HG02759 (cell line): ENCODE results near the gene RSPH1.

Experiments used
- ATAC-seq: cut with Tn5 transposase; IDR thresholded peaks from one replicate; pipeline ENCODE4 v1.9.1; 2021; ENCODE audit warnings: mild to moderate bottlenecking, moderate library complexity; ENCODE audit not compliant: unreplicated experiment

Gene RSPH1

GRCh38 chr21:42433946-42434551 is 62.0 kb downstream of the RSPH1 start:
- no peak for ATAC-seq

GRCh38 chr21:42432695-42433094 is 63.3 kb downstream of the RSPH1 start:
- no peak for ATAC-seq

- no peak for ATAC-seq
These were observed 64.8 kb downstream of the RSPH1 start for GRCh38 chr21:42431196-42431595.

- no peak for ATAC-seq
These were observed 65.5 kb downstream of the RSPH1 start for GRCh38 chr21:42430521-42430920.

GRCh38 chr21:42429856-42430255 is 66.2 kb downstream of the RSPH1 start:
- ATAC-seq: no peak

GRCh38 chr21:42429021-42429420 is 67.0 kb downstream of the RSPH1 start:
- no peak for ATAC-seq

GRCh38 chr21:42427809-42428419 is 68.1 kb downstream of the RSPH1 start:
- ATAC-seq: no peak

- ATAC-seq: no peak
These were observed 69.0 kb downstream of the RSPH1 start for GRCh38 chr21:42426876-42427480.

GRCh38 chr21:42426424-42426823 is 69.6 kb downstream of the RSPH1 start:
- ATAC-seq: no peak

- peak; percentile 31 for ATAC-seq
These were observed 70.4 kb downstream of the RSPH1 start for GRCh38 chr21:42425591-42425990.

- ATAC-seq: peak; percentile 64
These were observed 71.0 kb downstream of the RSPH1 start for GRCh38 chr21:42424914-42425541.

GRCh38 chr21:42423685-42424084 is 72.3 kb downstream of the RSPH1 start:
- no peak for ATAC-seq

- peak; percentile 58 for ATAC-seq
These were observed 72.8 kb downstream of the RSPH1 start for GRCh38 chr21:42423197-42423675.
